OCI-LY7 (cell line): ENCODE data around the gene WDR7. TPM values are rescaled to one million over a fixed set of nuclear protein-coding genes. Genes with fewer than 3 reads are reported as not detected.

Experiments
- BruUV-seq: library from RNA; stranded (reverse); fragments of 400-500 nt; replicated peaks from 2 replicates; lab custom pipeline; 2021; lab: Mats Ljungman, UMichigan
- CTCF ChIA-PET: fragments of 300-600 bp; sonication (Branson Sonifier 250); formaldehyde crosslinking; loops from one replicate; lab custom pipeline; 2022; ENCODE audit warnings: antibody characterized with exemption; ENCODE audit not compliant: unreplicated experiment; lab: Charles Lee
- POLR2A ChIA-PET: fragments of 300-600 bp; sonication (Branson Sonifier 250); formaldehyde crosslinking; loops from one replicate; lab custom pipeline; 2022; ENCODE audit warnings: antibody characterized with exemption; lab: Charles Lee
- DNase-seq: peaks from one replicate; pipeline ENCODE4 v3.0.0-alpha.2; 2015; ENCODE audit warnings: low spot score
- H2AFZ ChIP-seq: fragments of 200-600 bp; sonication (generic), shearing (Covaris generic); 2 replicates; pipeline ENCODE4 v1.6.1; 2014; ENCODE audit warnings: mild to moderate bottlenecking, antibody characterized with exemption, low read length, moderate library complexity
- H3K27ac ChIP-seq: fragments of 200-600 bp; sonication (generic); 2 replicates; pipeline ENCODE4 v1.5.1; 2014; ENCODE audit warnings: mixed run types, low read depth, mild to moderate bottlenecking, moderate library complexity, low read length, inconsistent platforms; ENCODE audit not compliant: poor library complexity, severe bottlenecking
- H3K36me3 ChIP-seq: fragments of 200-600 bp; sonication (generic); 2 replicates; pipeline ENCODE4 v1.6.1; 2014; ENCODE audit warnings: mild to moderate bottlenecking, antibody characterized with exemption, low read length, moderate library complexity, mixed read lengths; ENCODE audit not compliant: insufficient read depth
- H3K4me1 ChIP-seq: fragments of 200-600 bp; sonication (generic); 2 replicates; pipeline ENCODE4 v1.5.1; 2014; ENCODE audit warnings: mild to moderate bottlenecking, low read length; ENCODE audit not compliant: insufficient read depth, poor library complexity, severe bottlenecking
- H3K4me2 ChIP-seq: fragments of 200-600 bp; sonication (generic); 2 replicates; pipeline ENCODE4 v1.6.1; 2014; ENCODE audit warnings: mild to moderate bottlenecking, low read length
- H3K4me3 ChIP-seq: fragments of 200-600 bp; sonication (generic); 2 replicates; pipeline ENCODE4 v1.5.1; 2014; ENCODE audit warnings: mild to moderate bottlenecking, low read depth, low read length; ENCODE audit not compliant: poor library complexity, severe bottlenecking
- H3K79me2 ChIP-seq: fragments of 200-600 bp; sonication (generic); 2 replicates; pipeline ENCODE4 v1.6.1; 2016; ENCODE audit warnings: low read depth, mild to moderate bottlenecking, low read length, moderate library complexity, mixed read lengths; ENCODE audit not compliant: insufficient read depth
- H3K9me2 ChIP-seq: fragments of 200-600 bp; sonication (generic); 2 replicates; pipeline ENCODE4 v1.6.1; 2016; ENCODE audit warnings: mild to moderate bottlenecking, low read length, mixed read lengths; ENCODE audit not compliant: insufficient read depth
- H3K9me3 ChIP-seq: fragments of 200-600 bp; sonication (generic); 2 replicates; pipeline ENCODE4 v1.6.1; 2014; ENCODE audit warnings: mild to moderate bottlenecking, mixed run types, low read length, mixed read lengths
- H4K20me1 ChIP-seq: fragments of 200-600 bp; sonication (generic); 2 replicates; pipeline ENCODE4 v1.6.1; 2014; ENCODE audit warnings: mild to moderate bottlenecking, antibody characterized with exemption, low read length, moderate library complexity, mixed read lengths; ENCODE audit not compliant: insufficient read depth
- EZH2phosphoT487 ChIP-seq: fragments of 200-600 bp; sonication (generic); IDR thresholded peaks from 2 replicates; pipeline ENCODE4 v1.6.1; 2018; ENCODE audit warnings: low read depth, borderline replicate concordance, mild to moderate bottlenecking, mixed run types, antibody characterized with exemption, low read length, moderate library complexity, mixed read lengths
- intact Hi-C: fragments of 100-400 bp; cut with micrococcal nuclease; formaldehyde crosslinking; loops from one replicate; pipeline ENCODE4 v1.10.0; 2022; ENCODE audit not compliant: unreplicated experiment
- total RNA-seq, 2 experiments: library from RNA; depleted of rRNA in 1 of 2; stranded (reverse); fragments of >200 nt in 1 of 2; shearing (Covaris generic) in 1 of 2; gene quantifications; 2 replicates each; pipeline ENCODE4 v1.2.3, GENCODE V29; 2014 to 2022
- TF ChIP-seq, protein P1 (sequence below): fragments of 200-600 bp; sonication (generic); conservative IDR thresholded peaks from 2 replicates; pipeline ENCODE4 v1.5.1; 2014; ENCODE audit warnings: mild to moderate bottlenecking, antibody characterized with exemption, low read length, moderate library complexity, mixed read lengths

Gene WDR7
- total RNA-seq, 2 experiments from 2014 or later: 13.2 to 17.1 TPM

GRCh38 chr18:56962322-56962721, 311.2 kb downstream of the WDR7 start:
- H3K36me3 ChIP-seq: no peaks in the 10 kb centered on the region
- no peak overlapping the region for H2AFZ ChIP-seq
- TF ChIP-seq, protein P1, sequence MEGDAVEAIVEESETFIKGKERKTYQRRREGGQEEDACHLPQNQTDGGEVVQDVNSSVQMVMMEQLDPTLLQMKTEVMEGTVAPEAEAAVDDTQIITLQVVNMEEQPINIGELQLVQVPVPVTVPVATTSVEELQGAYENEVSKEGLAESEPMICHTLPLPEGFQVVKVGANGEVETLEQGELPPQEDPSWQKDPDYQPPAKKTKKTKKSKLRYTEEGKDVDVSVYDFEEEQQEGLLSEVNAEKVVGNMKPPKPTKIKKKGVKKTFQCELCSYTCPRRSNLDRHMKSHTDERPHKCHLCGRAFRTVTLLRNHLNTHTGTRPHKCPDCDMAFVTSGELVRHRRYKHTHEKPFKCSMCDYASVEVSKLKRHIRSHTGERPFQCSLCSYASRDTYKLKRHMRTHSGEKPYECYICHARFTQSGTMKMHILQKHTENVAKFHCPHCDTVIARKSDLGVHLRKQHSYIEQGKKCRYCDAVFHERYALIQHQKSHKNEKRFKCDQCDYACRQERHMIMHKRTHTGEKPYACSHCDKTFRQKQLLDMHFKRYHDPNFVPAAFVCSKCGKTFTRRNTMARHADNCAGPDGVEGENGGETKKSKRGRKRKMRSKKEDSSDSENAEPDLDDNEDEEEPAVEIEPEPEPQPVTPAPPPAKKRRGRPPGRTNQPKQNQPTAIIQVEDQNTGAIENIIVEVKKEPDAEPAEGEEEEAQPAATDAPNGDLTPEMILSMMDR: no peak
- TF ChIP-seq EZH2phosphoT487: no peak
- intact Hi-C loops: no loop called here
- no peak for DNase-seq
- H4K20me1 ChIP-seq: no peaks in the 10 kb centered on the region
- no peak overlapping the region for H3K4me3 ChIP-seq
- BruUV-seq: no TSS peak
- H3K9me2 ChIP-seq: no peaks in the 10 kb centered on the region
- H3K4me1 ChIP-seq: no peaks in the 10 kb centered on the region
- H3K4me2 ChIP-seq: no peak overlapping the region
- CTCF ChIA-PET: no interaction called here
- POLR2A ChIA-PET: no interaction called here
- no peak overlapping the region for H3K27ac ChIP-seq
- no peaks in the 10 kb centered on the region for H3K79me2 ChIP-seq
- H3K9me3 ChIP-seq: no peaks in the 10 kb centered on the region

DNA sequence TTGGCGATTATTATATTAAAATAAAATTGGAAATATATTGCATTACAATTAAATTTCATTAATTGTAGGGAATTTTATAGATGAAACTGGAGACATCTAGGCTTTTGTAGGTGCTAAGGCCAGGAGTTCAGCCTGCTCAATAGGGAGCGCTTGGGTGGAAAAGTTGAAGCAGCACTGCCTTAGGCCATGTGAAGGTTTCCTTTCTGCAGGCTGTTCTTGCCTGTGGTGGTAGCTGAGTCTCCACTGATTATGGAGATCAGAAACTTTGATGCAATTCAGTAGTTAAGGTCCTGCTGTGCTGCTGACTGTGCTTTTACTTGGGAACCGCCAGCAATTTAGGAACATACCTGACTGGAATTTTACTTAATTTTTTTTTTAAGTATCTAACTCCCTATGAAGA, 315.9 kb downstream of the WDR7 start:
- H3K4me2 ChIP-seq: no peak overlapping the region
- intact Hi-C loops: no loop called here
- no peak overlapping the region for H3K27ac ChIP-seq
- no peaks in the 10 kb centered on the region for H3K79me2 ChIP-seq
- no peaks in the 10 kb centered on the region for H3K9me2 ChIP-seq
- H2AFZ ChIP-seq: no peak overlapping the region
- no peaks in the 10 kb centered on the region for H4K20me1 ChIP-seq
- no TSS peak for BruUV-seq
- ChIA-PET CTCF (no interaction called here), POLR2A (no interaction called here)
- H3K4me1 ChIP-seq: no peaks in the 10 kb centered on the region
- TF ChIP-seq, protein P1: no peak
- no peak for TF ChIP-seq EZH2phosphoT487
- H3K36me3 ChIP-seq: no peaks in the 10 kb centered on the region
- H3K9me3 ChIP-seq: no peaks in the 10 kb centered on the region
- H3K4me3 ChIP-seq: no peak overlapping the region
- no peak for DNase-seq

DNA sequence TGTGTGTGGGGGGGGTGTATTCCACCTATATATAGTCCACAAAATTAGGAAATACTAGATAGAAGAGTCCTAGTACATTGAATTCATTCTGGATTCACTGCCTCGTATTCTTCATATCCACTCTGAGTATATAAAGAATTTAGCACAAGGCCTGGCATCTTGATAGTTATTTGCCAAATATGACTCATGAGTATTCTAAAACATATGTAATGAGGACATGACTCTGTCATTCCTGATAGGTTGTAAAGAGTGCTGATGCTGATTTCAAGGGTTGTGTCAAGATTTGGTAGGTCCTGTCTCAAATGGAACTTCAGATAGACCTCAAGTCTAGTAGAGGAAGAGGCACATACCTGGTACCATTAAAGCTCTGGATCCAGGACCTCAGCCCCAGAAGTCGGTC, 322.3 kb downstream of the WDR7 start:
- Histone ChIP-seq H4K20me1 (no peaks in the 10 kb centered on the region), H3K79me2 (no peaks in the 10 kb centered on the region), H3K4me1 (no peaks in the 10 kb centered on the region), H3K27ac (no peak overlapping the region), H3K9me3 (no peaks in the 10 kb centered on the region), H3K4me2 (no peak overlapping the region), H2AFZ (no peak overlapping the region), H3K9me2 (no peaks in the 10 kb centered on the region), H3K36me3 (no peaks in the 10 kb centered on the region), H3K4me3 (no peak overlapping the region)
- TF ChIP-seq, protein P1: no peak
- TF ChIP-seq EZH2phosphoT487: no peak
- intact Hi-C loops: no loop called here
- POLR2A ChIA-PET: interaction anchor here (0.6 kb wide), 1 partner anchor 416 kb away, joined by 3 read pairs; no protein-coding TSS in a partner anchor
- no TSS peak for BruUV-seq
- DNase-seq: no peak
- CTCF ChIA-PET: no interaction called here
